GM12878 (cell line): ENCODE data around the gene NKD1. TPM values are rescaled to one million over a fixed set of nuclear protein-coding genes. Genes with fewer than 3 reads are reported as not detected.

Experiments used
- BACH1 ChIP-seq: fragments of 450-650 bp; IDR thresholded peaks from 2 replicates; pipeline ENCODE4 v1.6.1; 2017; ENCODE audit warnings: mild to moderate bottlenecking, borderline replicate concordance
- CHD2 ChIP-seq: IDR thresholded peaks from 2 replicates; pipeline ENCODE4 v1.6.1; 2011; ENCODE audit warnings: low read depth, low read length, improper control_type of control experiment, borderline replicate concordance
- EP300 ChIP-seq, 2 experiments: fragments of 150-350 bp in 1 of 2; IDR thresholded peaks; 2 replicates each; pipeline ENCODE4 v1.6.1; 2011 to 2012; ENCODE audit warnings: low read depth in 2 of 2, low read length in 2 of 2, borderline replicate concordance in 1 of 2, improper control_type of control experiment in 1 of 2, inconsistent platforms in 1 of 2; ENCODE audit not compliant: control insufficient read depth in 1 of 2
- FOXM1 ChIP-seq: IDR thresholded peaks from 2 replicates; pipeline ENCODE4 v1.6.1; 2012; ENCODE audit warnings: low read depth, mild to moderate bottlenecking, inconsistent platforms, low read length, moderate library complexity
- LARP7 ChIP-seq: fragments of 450-650 bp; IDR thresholded peaks from 2 replicates; pipeline ENCODE4 v1.6.1; 2017; ENCODE audit warnings: mild to moderate bottlenecking
- MTA3 ChIP-seq: IDR thresholded peaks from 2 replicates; pipeline ENCODE4 v1.6.1; 2012; ENCODE audit warnings: low read length, inconsistent platforms, borderline replicate concordance
- NBN ChIP-seq: fragments of 450-650 bp; IDR thresholded peaks from 2 replicates; pipeline ENCODE4 v1.6.1; 2016
- RCOR1 ChIP-seq: conservative IDR thresholded peaks from 2 replicates; pipeline ENCODE4 v1.6.1; 2012; ENCODE audit warnings: low read depth, low read length, improper control_type of control experiment
- RFX5 ChIP-seq: IDR thresholded peaks from 2 replicates; pipeline ENCODE4 v1.6.1; 2011; ENCODE audit warnings: low read depth, low read length, improper control_type of control experiment
- RUNX3 ChIP-seq: IDR thresholded peaks from 2 replicates; pipeline ENCODE4 v1.6.1; 2012; ENCODE audit warnings: low read length, inconsistent platforms
- SIX5 ChIP-seq: IDR thresholded peaks from 2 replicates; pipeline ENCODE4 v1.6.1; 2011; ENCODE audit warnings: mild to moderate bottlenecking, low read depth, low read length, moderate library complexity; ENCODE audit not compliant: severe bottlenecking
- TCF3 ChIP-seq: IDR thresholded peaks from 2 replicates; pipeline ENCODE4 v1.6.1; 2012; ENCODE audit warnings: low read depth, mild to moderate bottlenecking, low read length, borderline replicate concordance; ENCODE audit not compliant: insufficient read depth
- TCF7 ChIP-seq: IDR thresholded peaks from 2 replicates; pipeline ENCODE4 v1.6.1; 2014; ENCODE audit warnings: antibody characterized with exemption, borderline replicate concordance
- YBX1 ChIP-seq: fragments of 450-650 bp; IDR thresholded peaks from 2 replicates; pipeline ENCODE4 v1.6.1; 2016; ENCODE audit warnings: antibody characterized with exemption
- ZBED1 ChIP-seq: IDR thresholded peaks from 2 replicates; pipeline ENCODE4 v1.6.1; 2016; ENCODE audit warnings: borderline replicate concordance
- ZNF622 ChIP-seq: fragments of 450-650 bp; IDR thresholded peaks from 2 replicates; pipeline ENCODE4 v1.6.1; 2017; ENCODE audit warnings: mild to moderate bottlenecking, inconsistent platforms
- polyA plus RNA-seq, 11 experiments: library from polyadenylated mRNA; depleted of rRNA in 4 of 11; unstranded in 6 of 11; stranded (reverse) in 5 of 11; fragments of >200 nt; fragmentation: Nextera tagmentation in 4 of 11; fragmentation: Illumina TruSeq in 1 of 11; extraction: Ambion mirVana in 4 of 11; extraction: Trizol in 1 of 11; gene quantifications; 1 replicate in 1 of 11; 2 replicates in 10 of 11; pipeline versions ENCODE4 v1.2.1 to v1.2.3, GENCODE V29; 2011 to 2016; ENCODE audit warnings: inconsistent platforms in 2 of 11, missing spikeins in 2 of 11, low read depth in 1 of 11
- total RNA-seq, 4 experiments: library from RNA; depleted of rRNA in 3 of 4; stranded (reverse); fragments of >200 nt in 3 of 4; fragmentation: Illumina TruSeq in 1 of 4; extraction: Trizol in 1 of 4; gene quantifications; 2 replicates each; pipeline versions ENCODE4 v1.2.1 to v1.2.3, GENCODE V29; 2013 to 2021
- TF ChIP-seq, protein P1 (sequence below): IDR thresholded peaks from 2 replicates; pipeline ENCODE4 v1.6.1; 2011; ENCODE audit warnings: borderline replicate concordance, low read depth, mild to moderate bottlenecking, moderate library complexity, mixed read lengths, low read length; ENCODE audit not compliant: insufficient read depth; ENCODE audit errors: extremely low read length
- TF ChIP-seq, protein P2 (sequence below): fragments of 450-650 bp; IDR thresholded peaks from 2 replicates; pipeline ENCODE4 v1.6.1; 2018; ENCODE audit warnings: borderline replicate concordance, mild to moderate bottlenecking; ENCODE audit not compliant: partially characterized antibody
- TF ChIP-seq, protein P3 (sequence below): fragments of 150-350 bp; IDR thresholded peaks from 2 replicates; pipeline ENCODE4 v1.6.1; 2014; ENCODE audit warnings: mild to moderate bottlenecking, low read depth, low read length
- TF ChIP-seq, protein P4 (sequence below): fragments of 450-650 bp; formaldehyde crosslinking; IDR thresholded peaks from 2 replicates; pipeline ENCODE4 v1.4.0; 2022; ENCODE audit warnings: mild to moderate bottlenecking, moderate library complexity

NKD1 gene
- total and polyA plus RNA-seq, 10 of the 15 experiments (the other 5 are each of a cell fraction or from before 2014, with no cell fraction given), result under 0.01 to 0.49 (median 0.04) TPM; not detected in 2

DNA sequence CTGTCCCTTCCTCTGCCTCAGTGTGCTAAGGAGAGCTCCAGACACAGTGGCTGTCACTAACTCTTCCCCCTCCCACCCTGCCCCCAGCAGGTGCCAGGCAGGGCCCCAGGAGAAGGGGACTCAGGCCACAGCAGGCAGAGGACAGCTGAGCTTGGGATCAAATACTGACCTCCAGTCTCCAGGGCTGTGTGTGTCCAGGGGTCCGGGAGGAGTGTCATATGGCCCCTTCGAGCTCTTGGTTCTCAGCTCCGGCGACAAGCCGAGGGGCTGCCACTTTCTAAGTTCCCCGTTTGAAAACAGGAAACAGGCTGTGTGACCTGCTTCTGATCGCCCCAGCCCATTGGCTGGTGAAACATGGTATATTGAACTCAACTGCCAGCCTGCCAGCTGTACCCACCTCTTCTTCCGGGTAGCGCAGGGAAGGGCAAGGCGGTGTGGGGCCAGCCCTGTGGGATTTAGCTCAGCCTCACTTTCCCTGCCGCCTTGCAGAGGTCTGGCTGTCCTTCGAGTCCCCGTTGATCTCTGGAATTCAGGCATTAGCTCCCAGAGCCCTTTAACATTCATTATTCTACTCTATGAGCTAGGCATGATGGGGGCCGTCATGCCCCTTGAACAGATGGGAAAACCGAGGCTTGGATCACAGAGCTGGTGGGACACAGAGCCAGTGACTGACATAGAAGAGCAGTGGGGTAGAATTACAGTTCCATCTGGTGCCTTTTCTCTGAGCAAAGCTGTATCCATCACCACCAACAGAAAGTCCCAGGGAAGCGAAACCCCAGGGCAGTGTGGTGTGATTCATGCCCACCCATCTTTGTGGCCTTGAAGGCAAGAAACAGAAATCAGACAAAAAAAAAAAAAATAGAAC, 133.1 kb downstream of the NKD1 start, which contains the start of gene SNX20 (continued):
- TF ChIP-seq, protein P1, sequence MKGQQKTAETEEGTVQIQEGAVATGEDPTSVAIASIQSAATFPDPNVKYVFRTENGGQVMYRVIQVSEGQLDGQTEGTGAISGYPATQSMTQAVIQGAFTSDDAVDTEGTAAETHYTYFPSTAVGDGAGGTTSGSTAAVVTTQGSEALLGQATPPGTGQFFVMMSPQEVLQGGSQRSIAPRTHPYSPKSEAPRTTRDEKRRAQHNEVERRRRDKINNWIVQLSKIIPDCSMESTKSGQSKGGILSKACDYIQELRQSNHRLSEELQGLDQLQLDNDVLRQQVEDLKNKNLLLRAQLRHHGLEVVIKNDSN, result no peak
- TF ChIP-seq ZNF622 (no peak), TCF7 (no peak), YBX1 (no peak), LARP7 (peak; percentile 62), NBN (peak; percentile 53; the same call in 1 of the 2 replicates), BACH1 (no peak), FOXM1 (no peak), RUNX3 (peak; percentile 55), EP300 (IDR thresholded peaks at IDR 0.05; ENCODE audit: borderline replicate concordance in 1 of 2, control insufficient read depth in 1 of 2, low read depth in 2 of 2, low read length in 2 of 2) (no peak), RCOR1 (no peak), SIX5 (no peak), ZBED1 (no peak), CHD2 (no peak), TCF3 (peak; percentile 69; the same call in 1 of the 2 replicates), RFX5 (peak; percentile 20; the same call in 1 of the 2 replicates), MTA3 (no peak)
- TF ChIP-seq, protein P2, sequence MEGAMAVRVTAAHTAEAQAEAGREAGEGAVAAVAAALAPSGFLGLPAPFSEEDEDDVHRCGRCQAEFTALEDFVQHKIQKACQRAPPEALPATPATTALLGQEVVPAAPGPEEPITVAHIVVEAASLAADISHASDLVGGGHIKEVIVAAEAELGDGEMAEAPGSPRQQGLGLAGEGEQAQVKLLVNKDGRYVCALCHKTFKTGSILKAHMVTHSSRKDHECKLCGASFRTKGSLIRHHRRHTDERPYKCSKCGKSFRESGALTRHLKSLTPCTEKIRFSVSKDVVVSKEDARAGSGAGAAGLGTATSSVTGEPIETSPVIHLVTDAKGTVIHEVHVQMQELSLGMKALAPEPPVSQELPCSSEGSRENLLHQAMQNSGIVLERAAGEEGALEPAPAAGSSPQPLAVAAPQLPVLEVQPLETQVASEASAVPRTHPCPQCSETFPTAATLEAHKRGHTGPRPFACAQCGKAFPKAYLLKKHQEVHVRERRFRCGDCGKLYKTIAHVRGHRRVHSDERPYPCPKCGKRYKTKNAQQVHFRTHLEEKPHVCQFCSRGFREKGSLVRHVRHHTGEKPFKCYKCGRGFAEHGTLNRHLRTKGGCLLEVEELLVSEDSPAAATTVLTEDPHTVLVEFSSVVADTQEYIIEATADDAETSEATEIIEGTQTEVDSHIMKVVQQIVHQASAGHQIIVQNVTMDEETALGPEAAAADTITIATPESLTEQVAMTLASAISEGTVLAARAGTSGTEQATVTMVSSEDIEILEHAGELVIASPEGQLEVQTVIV, result no peak
- TF ChIP-seq, protein P3, sequence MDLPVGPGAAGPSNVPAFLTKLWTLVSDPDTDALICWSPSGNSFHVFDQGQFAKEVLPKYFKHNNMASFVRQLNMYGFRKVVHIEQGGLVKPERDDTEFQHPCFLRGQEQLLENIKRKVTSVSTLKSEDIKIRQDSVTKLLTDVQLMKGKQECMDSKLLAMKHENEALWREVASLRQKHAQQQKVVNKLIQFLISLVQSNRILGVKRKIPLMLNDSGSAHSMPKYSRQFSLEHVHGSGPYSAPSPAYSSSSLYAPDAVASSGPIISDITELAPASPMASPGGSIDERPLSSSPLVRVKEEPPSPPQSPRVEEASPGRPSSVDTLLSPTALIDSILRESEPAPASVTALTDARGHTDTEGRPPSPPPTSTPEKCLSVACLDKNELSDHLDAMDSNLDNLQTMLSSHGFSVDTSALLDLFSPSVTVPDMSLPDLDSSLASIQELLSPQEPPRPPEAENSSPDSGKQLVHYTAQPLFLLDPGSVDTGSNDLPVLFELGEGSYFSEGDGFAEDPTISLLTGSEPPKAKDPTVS, result no peak
- TF ChIP-seq, protein P4, sequence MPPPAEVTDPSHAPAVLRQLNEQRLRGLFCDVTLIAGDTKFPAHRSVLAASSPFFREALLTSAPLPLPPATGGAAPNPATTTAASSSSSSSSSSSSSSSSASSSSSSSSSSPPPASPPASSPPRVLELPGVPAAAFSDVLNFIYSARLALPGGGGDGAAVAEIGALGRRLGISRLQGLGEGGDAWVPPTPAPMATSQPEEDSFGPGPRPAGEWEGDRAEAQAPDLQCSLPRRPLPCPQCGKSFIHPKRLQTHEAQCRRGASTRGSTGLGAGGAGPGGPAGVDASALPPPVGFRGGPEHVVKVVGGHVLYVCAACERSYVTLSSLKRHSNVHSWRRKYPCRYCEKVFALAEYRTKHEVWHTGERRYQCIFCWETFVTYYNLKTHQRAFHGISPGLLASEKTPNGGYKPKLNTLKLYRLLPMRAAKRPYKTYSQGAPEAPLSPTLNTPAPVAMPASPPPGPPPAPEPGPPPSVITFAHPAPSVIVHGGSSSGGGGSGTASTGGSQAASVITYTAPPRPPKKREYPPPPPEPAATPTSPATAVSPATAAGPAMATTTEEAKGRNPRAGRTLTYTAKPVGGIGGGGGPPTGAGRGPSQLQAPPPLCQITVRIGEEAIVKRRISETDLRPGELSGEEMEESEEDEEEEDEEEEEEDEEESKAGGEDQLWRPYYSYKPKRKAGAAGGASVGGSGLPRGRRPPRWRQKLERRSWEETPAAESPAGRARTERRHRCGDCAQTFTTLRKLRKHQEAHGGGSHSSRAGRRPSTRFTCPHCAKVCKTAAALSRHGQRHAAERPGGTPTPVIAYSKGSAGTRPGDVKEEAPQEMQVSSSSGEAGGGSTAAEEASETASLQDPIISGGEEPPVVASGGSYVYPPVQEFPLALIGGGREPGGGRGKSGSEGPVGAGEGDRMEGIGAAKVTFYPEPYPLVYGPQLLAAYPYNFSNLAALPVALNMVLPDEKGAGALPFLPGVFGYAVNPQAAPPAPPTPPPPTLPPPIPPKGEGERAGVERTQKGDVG, result no peak
